Spleen (tissue), 7 donors: ENCODE data around the gene SETD1A.

ENCODE experiments used
- POLR2A ChIP-seq, 3 donors: fragments of 450-650 bp; IDR thresholded peaks; one replicate each; pipeline ENCODE4 v1.5.1; 2017; ENCODE audit warnings: antibody characterized with exemption in 3 of 3, mild to moderate bottlenecking in 1 of 3
- TF ChIP-seq, protein P1 (sequence below), 11 experiments: fragments of 200-600 bp in 7 of 11; fragments of 450-650 bp in 4 of 11; sonication (generic) in 4 of 11; IDR thresholded peaks in 8 of 11; conservative IDR thresholded peaks in 3 of 11; 1 replicate in 7 of 11; 2 replicates in 4 of 11; pipeline versions ENCODE4 v1.4.0 to v1.8.0; 2016 to 2021; ENCODE audit warnings: antibody characterized with exemption in 11 of 11, inconsistent platforms in 4 of 11, mild to moderate bottlenecking in 1 of 11
- donor health status: DM: no; HTN: no; CAD: no; lungs with moderate emphysema.
- donor health status: DM: no; HTN: no; CAD: no.
- donor health status: DM: no; HTN: no; CAD: no.

DNA sequence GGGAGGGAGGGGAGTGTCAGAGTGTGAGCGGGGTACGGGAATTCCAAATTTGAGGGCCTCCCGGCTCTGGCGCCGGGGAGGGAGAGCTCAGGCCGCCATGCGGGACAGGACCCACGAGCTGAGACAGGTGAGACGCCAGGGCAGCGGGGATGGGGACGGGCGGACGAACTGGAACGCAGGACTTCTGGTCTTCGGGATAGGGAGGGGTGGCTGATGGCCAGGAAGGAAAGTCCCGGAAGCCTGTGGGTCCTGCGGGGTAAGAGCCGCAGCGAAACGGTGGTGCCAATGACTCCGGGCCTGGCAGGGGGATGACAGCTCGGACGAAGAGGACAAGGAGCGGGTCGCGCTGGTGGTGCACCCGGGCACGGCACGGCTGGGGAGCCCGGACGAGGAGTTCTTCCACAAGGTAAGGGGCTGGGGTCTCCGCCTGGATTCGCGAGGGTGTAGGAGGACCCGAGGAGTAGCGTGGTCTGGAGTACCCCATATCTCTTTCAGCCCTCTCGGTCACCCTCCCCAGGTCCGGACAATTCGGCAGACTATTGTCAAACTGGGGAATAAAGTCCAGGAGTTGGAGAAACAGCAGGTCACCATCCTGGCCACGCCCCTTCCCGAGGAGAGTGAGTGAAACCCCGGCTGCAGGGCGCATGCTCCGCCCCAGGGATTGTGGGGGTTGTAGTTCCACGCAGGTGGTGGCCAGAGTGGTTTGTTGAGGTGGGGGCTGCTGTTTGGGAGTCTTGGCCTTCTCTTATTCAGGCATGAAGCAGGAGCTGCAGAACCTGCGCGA is 76.3 kb downstream of the SETD1A start:
- TF ChIP-seq, protein P1, sequence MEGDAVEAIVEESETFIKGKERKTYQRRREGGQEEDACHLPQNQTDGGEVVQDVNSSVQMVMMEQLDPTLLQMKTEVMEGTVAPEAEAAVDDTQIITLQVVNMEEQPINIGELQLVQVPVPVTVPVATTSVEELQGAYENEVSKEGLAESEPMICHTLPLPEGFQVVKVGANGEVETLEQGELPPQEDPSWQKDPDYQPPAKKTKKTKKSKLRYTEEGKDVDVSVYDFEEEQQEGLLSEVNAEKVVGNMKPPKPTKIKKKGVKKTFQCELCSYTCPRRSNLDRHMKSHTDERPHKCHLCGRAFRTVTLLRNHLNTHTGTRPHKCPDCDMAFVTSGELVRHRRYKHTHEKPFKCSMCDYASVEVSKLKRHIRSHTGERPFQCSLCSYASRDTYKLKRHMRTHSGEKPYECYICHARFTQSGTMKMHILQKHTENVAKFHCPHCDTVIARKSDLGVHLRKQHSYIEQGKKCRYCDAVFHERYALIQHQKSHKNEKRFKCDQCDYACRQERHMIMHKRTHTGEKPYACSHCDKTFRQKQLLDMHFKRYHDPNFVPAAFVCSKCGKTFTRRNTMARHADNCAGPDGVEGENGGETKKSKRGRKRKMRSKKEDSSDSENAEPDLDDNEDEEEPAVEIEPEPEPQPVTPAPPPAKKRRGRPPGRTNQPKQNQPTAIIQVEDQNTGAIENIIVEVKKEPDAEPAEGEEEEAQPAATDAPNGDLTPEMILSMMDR (IDR thresholded peaks at IDR 0.05 in 8 of 11, conservative IDR thresholded peaks at IDR 0.05 in 3 of 11) = peak in 1 of 11 experiments; percentile 7
- TF ChIP-seq POLR2A (IDR thresholded peaks at IDR 0.05) = no peak
